Measurements from ENCODE around the gene COG7. TPM values are rescaled to one million over a fixed set of nuclear protein-coding genes. Genes with fewer than 3 reads are reported as not detected.
"Not testable (repeated sequence)": the region's sequence is repeated elsewhere in the genome, so short reads cannot be mapped to it uniquely, and the experiment has no call there.

COG7 gene
- total and polyA plus RNA-seq, 3 donors from 2014 or later: 21.5 to 40.7 (median 35.1) TPM

DNA sequence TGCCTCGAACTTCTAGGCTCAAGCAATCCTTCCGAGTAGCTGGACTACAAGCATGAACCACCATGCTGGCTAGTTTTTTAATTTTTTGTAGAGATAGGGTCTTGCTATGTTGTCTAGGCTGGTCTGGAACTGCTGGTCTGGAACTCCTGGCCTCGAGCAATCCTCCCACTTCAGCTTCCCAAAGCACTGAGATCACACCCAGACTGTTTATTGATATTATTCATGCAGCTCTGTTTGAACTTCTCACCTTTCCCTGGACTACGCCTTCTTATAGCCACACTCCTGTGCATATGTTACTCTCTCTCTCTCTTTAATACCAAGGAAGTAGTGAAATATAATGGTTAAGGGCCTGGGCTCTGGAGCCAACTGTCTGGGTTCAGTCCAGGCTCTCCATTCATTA lies 4.6 kb downstream of the COG7 start:
- Histone ChIP-seq H3K27ac (no peak overlapping the region), H3K4me3 (no peak overlapping the region), H3K27me3 (no peaks in the 10 kb centered on the region), H3K9me3 (no peaks in the 10 kb centered on the region), H3K36me3 (ENCODE audit: low read depth, missing control alignments) (no peaks in the 10 kb centered on the region), H3K4me1 (peaks cover 6% of the 10 kb centered on the region)
- WGBS, 2 donors: 83 to 84% methylated on average over 4 of the region's 4 CpGs
- intact Hi-C loops (cut with DNase I; ENCODE audit: low total_unique reads): no loop called here
- TF ChIP-seq, protein P1, sequence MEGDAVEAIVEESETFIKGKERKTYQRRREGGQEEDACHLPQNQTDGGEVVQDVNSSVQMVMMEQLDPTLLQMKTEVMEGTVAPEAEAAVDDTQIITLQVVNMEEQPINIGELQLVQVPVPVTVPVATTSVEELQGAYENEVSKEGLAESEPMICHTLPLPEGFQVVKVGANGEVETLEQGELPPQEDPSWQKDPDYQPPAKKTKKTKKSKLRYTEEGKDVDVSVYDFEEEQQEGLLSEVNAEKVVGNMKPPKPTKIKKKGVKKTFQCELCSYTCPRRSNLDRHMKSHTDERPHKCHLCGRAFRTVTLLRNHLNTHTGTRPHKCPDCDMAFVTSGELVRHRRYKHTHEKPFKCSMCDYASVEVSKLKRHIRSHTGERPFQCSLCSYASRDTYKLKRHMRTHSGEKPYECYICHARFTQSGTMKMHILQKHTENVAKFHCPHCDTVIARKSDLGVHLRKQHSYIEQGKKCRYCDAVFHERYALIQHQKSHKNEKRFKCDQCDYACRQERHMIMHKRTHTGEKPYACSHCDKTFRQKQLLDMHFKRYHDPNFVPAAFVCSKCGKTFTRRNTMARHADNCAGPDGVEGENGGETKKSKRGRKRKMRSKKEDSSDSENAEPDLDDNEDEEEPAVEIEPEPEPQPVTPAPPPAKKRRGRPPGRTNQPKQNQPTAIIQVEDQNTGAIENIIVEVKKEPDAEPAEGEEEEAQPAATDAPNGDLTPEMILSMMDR (IDR thresholded peaks at IDR 0.05): no peak
- TF ChIP-seq POLR2A (IDR thresholded peaks at IDR 0.05): no peak
- no peak for DNase-seq

DNA sequence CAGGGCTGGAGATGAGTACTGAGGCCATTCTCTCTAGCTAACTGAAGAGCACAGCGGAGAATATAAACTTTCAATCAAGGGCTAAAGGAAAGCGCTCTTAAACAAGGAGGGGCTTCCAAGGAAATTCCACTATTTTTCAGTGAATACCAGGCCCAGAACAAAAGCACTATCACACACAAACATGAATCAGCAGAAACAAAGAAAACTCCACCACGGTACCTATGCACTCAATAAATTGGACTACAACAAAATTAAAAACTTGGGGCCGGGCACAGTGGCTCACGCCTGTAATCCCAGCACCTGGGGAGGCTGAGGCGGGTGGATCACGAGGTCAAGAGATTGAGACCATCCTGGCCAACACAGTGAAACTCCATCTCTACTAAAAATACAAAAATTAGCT lies 15.4 kb downstream of the COG7 start:
- H3K27me3 ChIP-seq; H3K27ac ChIP-seq; H3K9me3 ChIP-seq; DNase-seq; H3K4me1 ChIP-seq; H3K4me3 ChIP-seq; H3K36me3 ChIP-seq (ENCODE audit: low read depth, missing control alignments): not testable (repeated sequence)
- intact Hi-C loops (cut with DNase I; ENCODE audit: low total_unique reads): loop anchor here (10.0 kb wide), 1 partner anchor 253 kb away; the partner anchor contains the start of gene SCNN1G
- 94 to 95% methylated on average over 7 of the region's 7 CpGs for WGBS, 2 donors

DNA sequence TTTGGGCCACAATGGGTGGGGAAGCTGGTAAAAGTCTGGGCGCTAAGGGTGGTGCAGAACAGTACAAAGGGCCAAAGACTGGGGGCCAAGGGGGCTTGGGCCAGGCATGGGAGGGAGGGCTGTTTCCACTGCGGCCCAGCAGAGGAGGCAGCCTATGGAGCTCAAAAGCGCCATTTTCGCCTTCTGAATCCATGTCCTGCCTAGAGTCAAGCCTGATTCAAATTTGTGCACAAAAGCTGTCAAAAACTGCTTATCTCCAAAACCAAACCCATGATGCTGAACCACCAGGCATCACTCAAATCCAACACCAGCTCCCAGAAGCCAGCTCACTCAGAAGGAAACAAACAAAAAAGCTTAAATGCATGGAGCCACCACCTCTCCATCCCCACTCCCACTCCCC lies 16.0 kb downstream of the COG7 start:
- no peak for DNase-seq
- Histone ChIP-seq H3K27ac (no peak overlapping the region), H3K36me3 (ENCODE audit: low read depth, missing control alignments) (no peaks in the 10 kb centered on the region), H3K4me1 (no peaks in the 10 kb centered on the region), H3K9me3 (no peaks in the 10 kb centered on the region), H3K27me3 (no peaks in the 10 kb centered on the region), H3K4me3 (no peak overlapping the region)
- whole genome bisulfite sequencing, 2 donors: 90 to 97% methylated on average over 4 of the region's 4 CpGs
- intact Hi-C loops (cut with DNase I; ENCODE audit: low total_unique reads): loop anchor here (10.0 kb wide), 1 partner anchor 252 kb away; the partner anchor contains the start of gene SCNN1G
- TF ChIP-seq, protein P1 (IDR thresholded peaks at IDR 0.05): no peak
- no peak for TF ChIP-seq POLR2A (IDR thresholded peaks at IDR 0.05)

DNA sequence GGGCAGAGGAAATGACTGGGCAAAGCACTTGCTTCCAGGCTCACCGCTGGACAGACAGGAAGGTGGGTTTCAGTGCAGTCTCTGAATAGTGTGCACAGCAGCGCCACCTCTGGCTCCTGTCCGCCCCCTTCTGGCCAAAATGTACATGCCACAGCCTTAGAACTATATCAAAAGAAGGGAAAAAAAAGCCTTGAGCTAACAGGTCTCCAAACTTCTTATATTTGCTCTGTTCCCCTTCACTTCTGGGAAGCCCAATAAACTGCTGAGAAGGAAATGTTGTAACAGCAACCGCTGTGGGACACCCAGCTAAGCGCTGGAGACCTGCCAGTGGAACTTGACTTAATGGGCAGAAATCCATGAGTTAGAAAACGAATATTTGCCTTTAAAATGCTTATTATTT lies 17.5 kb downstream of the COG7 start:
- TF ChIP-seq, protein P1 (IDR thresholded peaks at IDR 0.05): peak; percentile 44 to 72 (median 62)
- TF ChIP-seq POLR2A (IDR thresholded peaks at IDR 0.05): no peak
- H3K27ac ChIP-seq: no peak overlapping the region
- intact Hi-C loops (cut with DNase I; ENCODE audit: low total_unique reads): loop anchor here (10.0 kb wide), 1 partner anchor 251 kb away; the partner anchor contains the start of gene SCNN1G

DNA sequence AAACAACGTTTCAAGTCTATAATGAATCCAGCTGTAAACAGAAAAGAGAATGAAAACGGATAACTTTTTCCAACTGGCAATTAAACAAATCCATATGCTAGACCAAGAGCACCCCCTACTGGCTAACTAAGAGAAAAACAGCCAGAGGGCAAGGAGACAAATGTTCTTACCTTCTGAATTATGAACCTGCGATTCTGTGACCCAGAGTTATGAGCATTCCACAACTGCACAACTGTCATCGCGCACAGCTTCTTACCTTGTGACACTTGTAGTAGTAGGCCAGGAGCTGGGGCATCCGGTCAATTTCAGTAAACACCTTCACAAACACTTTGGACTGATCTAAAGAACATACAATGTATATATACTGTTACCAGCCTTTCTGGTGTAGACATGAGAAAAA lies 18.6 kb downstream of the COG7 start:
- no peaks in the 10 kb centered on the region for H3K27me3 ChIP-seq
- no peak overlapping the region for H3K4me3 ChIP-seq
- intact Hi-C loops (cut with DNase I; ENCODE audit: low total_unique reads): loop anchor here (10.0 kb wide), 1 partner anchor 250 kb away; the partner anchor contains the start of gene SCNN1G
- no peak for DNase-seq
- no peaks in the 10 kb centered on the region for H3K4me1 ChIP-seq
- TF ChIP-seq, protein P1 (IDR thresholded peaks at IDR 0.05): peak; percentile 69 to 89 (median 82)
- TF ChIP-seq POLR2A (IDR thresholded peaks at IDR 0.05): no peak
- 29 to 46% methylated on average over 6 of the region's 6 CpGs for WGBS, 2 donors
- no peaks in the 10 kb centered on the region for H3K9me3 ChIP-seq
- H3K27ac ChIP-seq: no peak overlapping the region
- H3K36me3 ChIP-seq (ENCODE audit: low read depth, missing control alignments): no peaks in the 10 kb centered on the region

More for the DNA sequence above, 17.5 kb downstream of the COG7 start:
- 62 to 69% methylated on average over 6 of the region's 6 CpGs for WGBS, 2 donors
- no peaks in the 10 kb centered on the region for H3K36me3 ChIP-seq (ENCODE audit: low read depth, missing control alignments)
- peak; percentile 65 for DNase-seq
- H3K4me1 ChIP-seq: no peaks in the 10 kb centered on the region
- no peaks in the 10 kb centered on the region for H3K27me3 ChIP-seq
- H3K4me3 ChIP-seq: no peak overlapping the region
- H3K9me3 ChIP-seq: no peaks in the 10 kb centered on the region

Measured in testis (tissue), 3 donors.